K562 (cell line): ENCODE measurements around the gene EXOSC1. TPM values are rescaled to one million over a fixed set of nuclear protein-coding genes. Genes with fewer than 3 reads are reported as not detected.

Experiments used
- BCLAF1 ChIP-seq, 2 experiments: fragments of 450-650 bp in 1 of 2; IDR thresholded peaks; 2 replicates each; pipeline ENCODE4 v1.6.1; 2011 to 2017; ENCODE audit warnings: low read depth in 2 of 2, antibody characterized with exemption in 1 of 2, borderline replicate concordance in 1 of 2, low read length in 1 of 2, mild to moderate bottlenecking in 1 of 2, mixed read lengths in 1 of 2; ENCODE audit not compliant: control insufficient read depth in 1 of 2
- BRF1 ChIP-seq: IDR thresholded peaks from 3 replicates; pipeline ENCODE4 v1.6.1; 2011; ENCODE audit warnings: borderline replicate concordance, mild to moderate bottlenecking; ENCODE audit not compliant: insufficient read length; ENCODE audit errors: extremely low read depth
- CBFB ChIP-seq: sonication (generic); formaldehyde crosslinking; IDR thresholded peaks from 2 replicates; pipeline ENCODE4 v1.4.0; 2020; ENCODE audit warnings: mild to moderate bottlenecking, missing genetic modification reagents
- CHD4 ChIP-seq: fragments of 200-600 bp; sonication (generic); IDR thresholded peaks from 3 replicates; pipeline ENCODE4 v1.6.1; 2012; ENCODE audit warnings: low read depth, mild to moderate bottlenecking, mixed read lengths, low read length, inconsistent platforms; ENCODE audit not compliant: insufficient read depth, insufficient replicate concordance, poor library complexity, severe bottlenecking
- CLOCK ChIP-seq: fragments of 250-450 bp; sonication (Bioruptor Pico); IDR thresholded peaks from 2 replicates; pipeline ENCODE4 v1.4.0; 2020; ENCODE audit warnings: mild to moderate bottlenecking, moderate library complexity, borderline replicate concordance
- E2F3 ChIP-seq: fragments of 250-450 bp; sonication (Bioruptor Pico); IDR thresholded peaks from 2 replicates; pipeline ENCODE4 v1.4.0; 2020; ENCODE audit warnings: mild to moderate bottlenecking
- ETV6 ChIP-seq, 3 experiments: fragments of 150-350 bp in 1 of 3; sonication (generic) in 1 of 3; formaldehyde crosslinking in 1 of 3; IDR thresholded peaks; 2 replicates each; pipeline versions ENCODE4 v1.6.1 to v1.8.0; 2014 to 2022; ENCODE audit warnings: borderline replicate concordance in 2 of 3, low read depth in 2 of 3, antibody characterized with exemption in 1 of 3, low read length in 1 of 3, mild to moderate bottlenecking in 1 of 3, missing genetic modification reagents in 1 of 3
- KAT8 ChIP-seq: fragments of 450-650 bp; IDR thresholded peaks from 2 replicates; pipeline ENCODE4 v1.6.1; 2016; ENCODE audit warnings: low read depth, mild to moderate bottlenecking
- SIX5 ChIP-seq, 2 experiments: IDR thresholded peaks; 2 replicates each; pipeline ENCODE4 v1.6.1; 2011; ENCODE audit warnings: low read length in 2 of 2, borderline replicate concordance in 1 of 2, low read depth in 1 of 2, mild to moderate bottlenecking in 1 of 2, moderate library complexity in 1 of 2; ENCODE audit not compliant: insufficient read depth in 1 of 2
- SMC3 ChIP-seq: conservative IDR thresholded peaks from 2 replicates; pipeline ENCODE4 v1.6.1; 2011; ENCODE audit warnings: low read depth, low read length, improper control_type of control experiment; ENCODE audit not compliant: insufficient read depth
- TSHZ1 ChIP-seq: fragments of 250-450 bp; sonication (Bioruptor Pico); IDR thresholded peaks from 2 replicates; pipeline ENCODE4 v1.4.0; 2020; ENCODE audit warnings: mild to moderate bottlenecking, moderate library complexity
- ZBTB9 ChIP-seq: fragments of 450-650 bp; formaldehyde crosslinking; IDR thresholded peaks from 2 replicates; pipeline ENCODE4 v1.4.0; 2020; ENCODE audit warnings: mild to moderate bottlenecking, moderate library complexity
- ZNF239 ChIP-seq: fragments of 250-450 bp; sonication (Bioruptor Pico); IDR thresholded peaks from 2 replicates; pipeline ENCODE4 v1.4.0; 2020; ENCODE audit warnings: mild to moderate bottlenecking
- polyA plus RNA-seq, 8 experiments: library from polyadenylated mRNA; depleted of rRNA in 4 of 8; stranded (reverse) in 5 of 8; unstranded in 3 of 8; fragments of >200 nt; fragmentation: Nextera tagmentation in 2 of 8; fragmentation: Illumina TruSeq in 1 of 8; extraction: Ambion mirVana in 2 of 8; extraction: Trizol in 1 of 8; gene quantifications; 2 replicates each; pipeline versions ENCODE4 v1.2.1 to v1.2.3, GENCODE V29; 2011 to 2014; ENCODE audit warnings: inconsistent platforms in 1 of 8, missing spikeins in 1 of 8
- total RNA-seq, 7 experiments: library from RNA; depleted of rRNA in 6 of 7; stranded (reverse); fragments of >200 nt in 6 of 7; fragmentation: Illumina TruSeq in 2 of 7; extraction: Trizol in 2 of 7; gene quantifications; 2 replicates each; pipeline versions ENCODE4 v1.2.1 to v1.2.3, GENCODE V29; 2011 to 2021; ENCODE audit warnings: low replicate concordance in 1 of 7

Gene EXOSC1
- total and polyA plus RNA-seq, 9 of the 15 experiments (the other 6 are each of a cell fraction or from before 2014, with no cell fraction given): 44.3 to 117 (median 67.0) TPM

GRCh38 chr10:97425964-97426775 is 19.6 kb downstream of the EXOSC1 start, which contains the start of gene PGAM1 (continued):
- no peak for TF ChIP-seq KAT8
- TF ChIP-seq ETV6 (IDR thresholded peaks at IDR 0.05; ENCODE audit: borderline replicate concordance in 1 of 2, low read depth in 2 of 2, low read length in 1 of 2): no peak
- TF ChIP-seq ETV6 (CRISPR knock-in tag; IDR thresholded peaks at IDR 0.05; ENCODE audit: borderline replicate concordance): no peak
- TF ChIP-seq CLOCK: no peak
- TF ChIP-seq ZBTB9: no peak
- no peak for TF ChIP-seq BCLAF1 (IDR thresholded peaks at IDR 0.05; ENCODE audit: borderline replicate concordance in 1 of 2, control insufficient read depth in 1 of 2, low read depth in 2 of 2, low read length in 1 of 2)
- peak; percentile 60; the same call in 1 of the 2 replicates for TF ChIP-seq E2F3 (CRISPR knock-in tag)
- peak in 1 of 2 experiments; percentile 22; a peak in 1 of 4 replicates for TF ChIP-seq SIX5 (IDR thresholded peaks at IDR 0.05; ENCODE audit: borderline replicate concordance in 1 of 2, insufficient read depth in 1 of 2, low read depth in 1 of 2, low read length in 2 of 2)
- no peak for TF ChIP-seq ZNF239 (CRISPR knock-in tag)
- no peak for TF ChIP-seq BRF1
- TF ChIP-seq CBFB (CRISPR knock-in tag): no peak
- no peak for TF ChIP-seq TSHZ1 (CRISPR knock-in tag)
- TF ChIP-seq SMC3: no peak
- no peak for TF ChIP-seq CHD4
